LNCaP clone FGC (cell line): Measurements from ENCODE around the gene ATP11A.

Experiments
- DNase-seq: peaks from one replicate; pipeline ENCODE4 v3.0.0-alpha.2; 2011; ENCODE audit warnings: low read depth
- H3K4me3 ChIP-seq: 2 replicates; pipeline ENCODE4 v1.5.1; 2011; ENCODE audit warnings: mild to moderate bottlenecking, low read depth, low read length, control low read depth
- CTCF ChIP-seq: IDR thresholded peaks from 2 replicates; pipeline ENCODE4 v1.5.1; 2012; ENCODE audit warnings: mild to moderate bottlenecking; ENCODE audit not compliant: control insufficient read depth, insufficient read depth; ENCODE audit errors: extremely low read depth

The ATP11A gene

GRCh38 chr13:112699322-112699918, 9.6 kb downstream of the ATP11A start:
- no peak for DNase-seq
- no peak for TF ChIP-seq CTCF
- H3K4me3 ChIP-seq: no peak overlapping the region

DNA sequence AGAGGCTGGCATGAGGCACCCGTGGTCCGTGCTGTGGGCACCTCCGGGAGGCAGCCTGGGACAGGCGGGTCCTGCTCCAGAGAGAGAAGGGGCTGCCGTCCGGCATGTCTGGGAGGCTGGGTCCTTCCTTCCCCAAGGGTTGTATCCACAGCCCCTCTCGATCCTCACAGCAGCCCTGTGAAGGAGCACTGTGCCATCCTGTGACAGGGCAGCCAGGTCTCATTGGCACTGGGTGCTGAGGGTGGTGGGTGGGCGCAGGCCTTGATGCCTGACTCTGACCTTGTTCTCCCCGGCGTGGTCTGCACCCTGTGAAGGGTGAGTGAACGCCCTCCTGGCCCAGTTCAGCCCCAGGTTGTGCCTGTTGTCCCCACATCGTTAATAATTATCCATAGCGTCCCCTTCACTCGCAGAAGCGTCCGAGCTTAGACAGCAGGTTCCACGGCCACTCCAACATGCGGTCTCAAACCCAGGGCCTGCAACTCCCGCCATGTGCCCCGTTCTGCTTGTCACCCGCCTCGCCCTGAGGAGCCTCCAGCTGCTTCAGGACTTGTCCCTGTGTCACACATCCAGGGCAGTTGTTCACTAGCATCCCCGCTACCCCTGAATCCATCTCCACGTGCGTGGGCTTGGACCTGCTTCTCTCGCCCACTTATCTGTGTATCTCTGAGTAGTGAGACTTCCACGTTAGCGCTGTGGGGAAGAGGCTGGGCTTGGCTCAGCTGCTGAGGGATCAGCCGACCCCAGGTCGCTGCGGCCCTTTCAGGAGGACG, 10.6 kb downstream of the ATP11A start:
- DNase-seq: no peak

DNA sequence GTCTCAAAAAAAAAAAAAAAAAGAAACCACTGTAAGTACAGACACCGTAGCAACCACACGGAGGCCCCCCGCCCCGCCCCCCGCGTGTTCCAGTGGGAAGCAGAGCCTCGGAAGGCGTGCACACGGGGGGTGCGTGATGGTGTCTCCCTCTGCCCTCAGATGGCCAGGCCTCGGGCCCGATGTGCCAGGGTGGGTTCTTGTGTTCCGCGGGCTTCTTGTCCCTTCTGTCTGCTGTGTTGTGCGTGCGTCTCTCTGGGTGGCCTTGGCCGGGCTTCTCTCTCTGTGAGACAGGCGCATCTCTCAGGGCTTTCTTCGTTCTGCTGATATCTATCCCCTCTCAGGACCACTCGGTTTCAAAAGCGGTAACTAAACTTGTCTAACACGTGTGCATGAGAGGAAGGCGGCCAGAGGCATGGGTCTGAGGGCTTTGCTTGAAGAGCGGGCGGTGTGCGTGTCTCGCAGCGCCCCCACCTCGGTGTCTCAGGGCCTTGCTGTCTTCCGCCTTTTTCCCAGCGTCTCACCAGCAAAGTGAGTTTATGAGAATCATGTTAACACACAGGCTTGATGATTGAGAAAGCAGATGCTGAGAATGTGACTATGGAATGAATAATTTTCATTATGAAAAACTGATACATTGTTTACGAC, 12.6 kb downstream of the ATP11A start:
- H3K4me3 ChIP-seq: no peak overlapping the region
- TF ChIP-seq CTCF: no peak
- no peak for DNase-seq

More for the DNA sequence above, 10.6 kb downstream of the ATP11A start:
- no peak overlapping the region for H3K4me3 ChIP-seq
- no peak for TF ChIP-seq CTCF

DNA sequence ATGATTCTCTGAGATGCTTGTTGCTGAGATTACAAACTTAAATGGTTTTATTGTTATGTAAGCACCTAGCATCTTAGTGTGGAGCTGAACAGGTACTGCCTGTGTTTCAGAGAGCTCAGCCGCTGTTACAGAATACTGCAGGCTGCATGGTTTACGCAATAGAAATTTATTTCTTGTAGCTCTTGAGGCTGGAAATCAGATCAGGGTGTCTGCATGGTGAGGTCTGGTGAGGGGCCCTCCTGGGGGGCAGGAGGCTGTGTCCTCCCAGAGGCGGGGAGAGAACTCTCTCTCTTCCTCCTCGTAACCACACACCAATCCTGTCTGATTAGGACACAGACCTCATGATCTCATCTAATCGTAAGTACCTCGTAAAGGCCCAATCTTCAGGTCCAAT, 13.1 kb downstream of the ATP11A start:
- DNase-seq: no peak
- no peak for TF ChIP-seq CTCF
- no peak overlapping the region for H3K4me3 ChIP-seq

GRCh38 chr13:112703449-112704284, 13.8 kb downstream of the ATP11A start:
- DNase-seq: no peak
- no peak overlapping the region for H3K4me3 ChIP-seq
- TF ChIP-seq CTCF: no peak

DNA sequence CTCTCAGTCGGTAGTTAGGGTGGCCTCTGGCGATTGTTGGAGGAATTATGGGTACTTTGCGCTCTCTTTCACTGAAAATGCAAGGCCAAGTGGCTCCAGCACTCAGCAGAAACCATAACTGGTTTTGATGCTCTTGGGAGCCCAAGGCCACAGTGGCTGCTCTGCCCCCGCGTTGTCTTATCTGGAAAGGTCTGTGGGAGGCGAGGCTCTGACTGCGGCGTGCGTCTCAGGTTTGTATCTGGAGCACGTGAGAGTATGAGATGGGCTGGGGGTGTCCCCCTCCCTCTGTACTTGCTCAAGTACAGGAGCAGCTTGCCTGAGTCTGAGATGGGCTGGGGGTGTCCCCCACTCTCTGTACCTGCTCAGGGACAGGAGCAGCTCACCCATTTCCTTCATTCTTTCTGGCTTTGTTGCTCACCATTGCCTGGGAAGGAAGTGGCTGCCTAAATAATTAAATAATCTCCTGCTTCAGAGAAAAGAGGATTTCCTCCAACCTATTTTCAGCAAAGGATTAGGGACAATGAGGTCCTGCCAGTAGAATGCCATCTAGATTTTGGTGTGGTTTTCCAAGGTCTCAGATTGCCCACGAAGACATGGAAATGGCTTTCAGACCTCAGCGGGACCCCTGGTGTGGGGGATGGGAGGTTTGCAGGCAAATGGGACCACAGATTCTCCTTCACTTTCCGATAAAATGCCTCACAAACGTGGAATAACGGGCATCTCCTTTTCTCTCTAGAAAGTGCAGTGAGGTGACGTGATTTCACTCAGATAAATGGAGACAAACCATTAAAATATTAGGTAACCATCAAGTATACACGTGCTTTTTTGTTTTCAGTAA, 14.7 kb downstream of the ATP11A start:
- TF ChIP-seq CTCF: no peak
- DNase-seq: no peak
- no peak overlapping the region for H3K4me3 ChIP-seq
